Mesendoderm (in vitro differentiated cells): ENCODE measurements around the gene MAD2L2. TPM values are rescaled to one million over a fixed set of nuclear protein-coding genes. Genes with fewer than 3 reads are reported as not detected.

Experiments
- DNase-seq: peaks from one replicate; pipeline ENCODE4 v3.0.0; 2013
- H2AK5ac ChIP-seq: 2 replicates; pipeline ENCODE4 v1.6.1; 2013; ENCODE audit warnings: low read length, inconsistent platforms
- H2BK120ac ChIP-seq: 2 replicates; pipeline ENCODE4 v1.6.1; 2013; ENCODE audit warnings: low read depth, mild to moderate bottlenecking, low read length, moderate library complexity, mixed read lengths
- H2BK15ac ChIP-seq: replicated peaks from 2 replicates; pipeline ENCODE4 v1.6.1; 2013; ENCODE audit warnings: low read depth, mild to moderate bottlenecking, moderate library complexity
- H2BK5ac ChIP-seq: 2 replicates; pipeline ENCODE4 v1.6.1; 2013; ENCODE audit warnings: low read length, inconsistent platforms
- H3K18ac ChIP-seq: 2 replicates; pipeline ENCODE4 v1.6.1; 2013; ENCODE audit warnings: mild to moderate bottlenecking, low read length, mixed read lengths
- H3K23ac ChIP-seq: one replicate; pipeline ENCODE4 v1.6.1; 2013; ENCODE audit warnings: low read length
- H3K27ac ChIP-seq: 2 replicates; pipeline ENCODE4 v1.5.1; 2013; ENCODE audit warnings: low read depth, mild to moderate bottlenecking, inconsistent platforms, low read length, moderate library complexity
- H3K27me3 ChIP-seq: 2 replicates; pipeline ENCODE4 v1.6.1; 2013; ENCODE audit warnings: low read length, control low read depth, mild to moderate bottlenecking, inconsistent platforms; ENCODE audit not compliant: insufficient read depth, poor library complexity
- H3K36me3 ChIP-seq: 2 replicates; pipeline ENCODE4 v1.6.1; 2013; ENCODE audit warnings: low read length, inconsistent platforms; ENCODE audit not compliant: control insufficient read depth, insufficient read depth
- H3K4ac ChIP-seq: one replicate; pipeline ENCODE4 v1.6.1; 2013; ENCODE audit warnings: low read depth, mild to moderate bottlenecking, low read length, moderate library complexity
- H3K4me1 ChIP-seq: 2 replicates; pipeline ENCODE4 v1.6.1; 2013; ENCODE audit warnings: low read depth, low read length, inconsistent platforms; ENCODE audit not compliant: control insufficient read depth
- H3K4me2 ChIP-seq: 2 replicates; pipeline ENCODE4 v1.6.1; 2013; ENCODE audit warnings: low read length
- H3K4me3 ChIP-seq: 2 replicates; pipeline ENCODE4 v1.5.1; 2013; ENCODE audit warnings: mild to moderate bottlenecking, low read length
- H3K56ac ChIP-seq: one replicate; pipeline ENCODE4 v1.6.1; 2013; ENCODE audit warnings: low read length
- H3K79me1 ChIP-seq: 2 replicates; pipeline ENCODE4 v1.6.1; 2013; ENCODE audit warnings: low read length, inconsistent platforms
- H3K79me2 ChIP-seq: 2 replicates; pipeline ENCODE4 v1.6.1; 2013; ENCODE audit warnings: mild to moderate bottlenecking, low read length; ENCODE audit not compliant: control insufficient read depth, insufficient read depth
- H3K9ac ChIP-seq: 2 replicates; pipeline ENCODE4 v1.6.1; 2013; ENCODE audit warnings: low read length, inconsistent platforms
- H4K5ac ChIP-seq: one replicate; pipeline ENCODE4 v1.6.1; 2013; ENCODE audit warnings: low read length
- H4K8ac ChIP-seq: one replicate; pipeline ENCODE4 v1.6.1; 2013; ENCODE audit warnings: low read depth, mild to moderate bottlenecking, control low read depth, low read length, moderate library complexity
- WGBS: extraction: QIAGEN DNeasy Blood & Tissue Kit; methylation state at CpG from one replicate; pipeline ENCODE4 v1.1.7; 2013; ENCODE audit warnings: low lambda C conversion rate, missing lambda C conversion rate; ENCODE audit not compliant: insufficient coverage; ENCODE audit errors: extremely low coverage; 5-methylcytosine and 5-hydroxymethylcytosine counted together
- polyA plus RNA-seq, 2 experiments: library from polyadenylated mRNA; stranded (reverse); fragments of 200-250 nt; gene quantifications; one replicate each; pipeline ENCODE4 v1.2.3, GENCODE V29; 2013

MAD2L2 gene
- 128 TPM for polyA plus RNA-seq (2013, experiment 1 of 2)
- 136 TPM for polyA plus RNA-seq (2013, experiment 2 of 2)

DNA sequence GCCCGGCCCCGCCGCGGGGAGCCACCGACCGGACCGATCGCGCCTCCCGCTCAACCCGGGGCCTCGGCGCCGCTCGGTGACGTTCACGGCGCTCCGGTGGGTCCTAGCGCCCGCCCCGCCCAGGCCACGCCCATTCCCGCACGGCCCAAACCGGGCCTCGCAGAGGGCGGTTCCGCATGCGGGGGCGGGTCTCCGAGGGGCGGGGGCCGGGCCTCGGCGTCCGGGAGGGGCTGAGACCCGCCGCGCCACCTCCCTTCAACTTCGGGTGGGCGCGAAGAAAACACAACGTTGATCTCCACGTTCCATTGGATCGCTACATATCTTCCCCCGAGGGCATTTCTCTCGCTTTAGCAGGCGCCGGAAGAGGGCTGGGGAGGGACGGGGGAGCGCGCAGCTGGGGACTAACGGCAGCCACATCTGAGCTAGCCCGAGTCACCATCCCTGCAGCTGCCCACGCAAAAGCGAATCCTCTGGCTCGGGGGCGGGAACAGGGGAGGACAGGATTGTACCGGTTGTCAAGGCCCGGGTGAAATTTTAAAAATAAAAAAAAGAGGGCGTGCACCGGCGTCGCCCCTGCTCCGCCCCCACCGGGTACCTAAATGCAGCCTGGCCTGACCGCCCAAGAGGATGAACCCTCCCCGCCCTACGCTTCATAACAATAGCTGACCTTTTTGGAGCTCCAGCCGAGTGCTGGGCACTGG is at the start of gene MAD2L2:
TSS of gene MAD2L2 (minus strand) at position 78 of the 701 bp plus-strand sequence. CDS start 547 bp downstream, outside the sequence.
- Histone ChIP-seq H3K4ac (no peak within 1 kb of the TSS), H3K79me1 (peaks cover 1% of the 10 kb centered on the region), H3K27ac (peak within 1 kb of the TSS; percentile 88), H2AK5ac (no peak within 1 kb of the TSS), H3K27me3 (no peaks in the 10 kb centered on the region), H3K18ac (peak within 1 kb of the TSS; percentile 61), H3K4me1 (peaks cover 9% of the 10 kb centered on the region), H3K4me2 (peak within 1 kb of the TSS; percentile 97), H3K79me2 (peaks cover 8% of the 10 kb centered on the region), H3K4me3 (peak within 1 kb of the TSS; percentile 87), H3K9ac (peak within 1 kb of the TSS; percentile 96), H3K56ac (peak within 1 kb of the TSS; percentile 98), H2BK5ac (peak within 1 kb of the TSS; percentile 61), H3K23ac (peak within 1 kb of the TSS; percentile 100), H4K5ac (no peak within 1 kb of the TSS), H2BK15ac (no peak within 1 kb of the TSS), H3K36me3 (peaks cover 1% of the 10 kb centered on the region), H4K8ac (no peak within 1 kb of the TSS), H2BK120ac (no peak within 1 kb of the TSS)
- peak; percentile 89 for DNase-seq
- no CpG with 5 or more reads among the region's 71 CpGs for WGBS

DNA sequence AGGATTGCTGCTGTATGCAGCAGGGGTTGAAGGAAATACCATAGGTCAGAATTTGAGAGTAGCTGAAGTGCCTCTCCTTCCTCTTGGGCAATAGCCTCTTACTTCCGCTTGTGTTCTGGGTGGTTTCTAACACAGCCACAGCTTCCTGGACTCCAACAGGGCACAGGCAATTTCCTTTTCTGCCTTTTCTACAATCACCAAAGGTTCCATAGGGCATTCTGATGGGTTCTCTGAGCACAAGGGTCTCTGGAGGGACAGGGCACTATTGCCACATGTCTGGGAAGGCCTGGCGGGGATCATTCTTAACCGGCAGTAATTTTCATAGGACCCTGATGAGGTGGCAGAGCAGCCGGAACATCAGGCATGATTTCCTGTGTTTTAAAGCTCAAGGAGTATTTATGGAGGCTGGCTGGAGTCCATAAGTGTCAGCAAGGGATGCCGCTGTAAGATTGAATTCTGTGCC is 49.5 kb upstream of the MAD2L2 start:
- Histone ChIP-seq H4K8ac (no peak overlapping the region), H3K4ac (no peak overlapping the region), H2BK5ac (no peak overlapping the region), H2BK15ac (no peak overlapping the region), H3K4me2 (no peak overlapping the region), H2AK5ac (no peak overlapping the region), H3K56ac (no peak overlapping the region), H3K18ac (no peak overlapping the region), H3K79me1 (no peaks in the 10 kb centered on the region), H3K4me1 (peaks cover 7% of the 10 kb centered on the region), H2BK120ac (no peak overlapping the region), H3K23ac (no peak overlapping the region), H3K27ac (no peak overlapping the region), H3K27me3 (no peaks in the 10 kb centered on the region), H3K9ac (no peak overlapping the region), H3K4me3 (no peak overlapping the region), H3K79me2 (no peaks in the 10 kb centered on the region), H3K36me3 (no peaks in the 10 kb centered on the region), H4K5ac (no peak overlapping the region)
- no peak for DNase-seq
- WGBS: no CpG with 5 or more reads among the region's 5 CpGs

DNA sequence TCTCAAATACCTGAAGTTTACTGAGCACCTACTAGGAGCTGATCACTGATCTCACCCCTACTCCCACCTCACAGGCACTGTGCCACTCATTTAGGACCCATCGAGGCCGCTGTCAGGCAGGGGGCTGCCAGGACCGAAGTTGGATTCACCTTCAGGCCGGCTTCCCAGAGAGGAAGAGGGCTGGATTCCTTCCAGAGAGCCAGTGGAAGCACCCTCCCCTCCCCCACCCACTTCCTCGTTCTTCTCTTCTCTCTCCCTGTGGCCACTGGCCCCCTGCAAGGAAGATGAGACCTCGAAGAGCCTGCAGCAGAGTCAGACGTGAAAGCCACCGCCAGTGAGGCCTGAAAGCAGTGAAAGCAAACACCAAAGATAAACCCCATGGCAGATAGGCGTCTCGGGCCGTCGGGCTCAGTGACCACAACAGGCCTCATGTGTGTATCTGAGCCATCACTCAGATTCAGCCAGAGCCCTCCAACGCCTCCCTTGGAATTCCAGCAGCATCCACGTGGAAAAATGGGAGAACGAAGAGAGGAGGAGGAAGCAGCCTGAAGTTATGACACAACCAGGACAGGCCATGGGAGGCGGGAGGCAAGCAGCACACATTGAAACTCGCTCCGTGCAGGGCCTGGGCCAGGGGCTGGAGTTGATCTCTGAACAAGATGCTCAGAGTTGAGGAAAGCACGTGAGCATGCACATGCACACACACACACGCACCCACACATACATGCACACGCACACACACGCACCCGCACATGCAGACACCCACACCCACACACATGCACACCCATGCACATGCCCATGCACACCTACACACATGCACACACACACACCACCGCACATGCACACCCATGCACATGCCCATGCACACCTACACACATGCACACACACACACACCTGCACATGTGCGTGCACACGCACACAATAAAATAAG is 48.8 kb upstream of the MAD2L2 start:
- no peak overlapping the region for H3K4me3 ChIP-seq
- H3K79me2 ChIP-seq: no peaks in the 10 kb centered on the region
- H3K27me3 ChIP-seq: no peaks in the 10 kb centered on the region
- no peak overlapping the region for H3K27ac ChIP-seq
- peak overlapping the region; percentile 39 for H3K23ac ChIP-seq
- H2BK15ac ChIP-seq: no peak overlapping the region
- peak; percentile 53 for DNase-seq
- H2BK120ac ChIP-seq: no peak overlapping the region
- H3K79me1 ChIP-seq: no peaks in the 10 kb centered on the region
- peak overlapping the region; percentile 34 for H3K9ac ChIP-seq
- H3K4ac ChIP-seq: no peak overlapping the region
- H2BK5ac ChIP-seq: no peak overlapping the region
- H3K4me1 ChIP-seq: peaks cover 7% of the 10 kb centered on the region
- H3K18ac ChIP-seq: no peak overlapping the region
- no peaks in the 10 kb centered on the region for H3K36me3 ChIP-seq
- WGBS: no CpG with 5 or more reads among the region's 26 CpGs
- H4K8ac ChIP-seq: no peak overlapping the region
- H3K56ac ChIP-seq: peak overlapping the region; percentile 79
- no peak overlapping the region for H3K4me2 ChIP-seq
- H4K5ac ChIP-seq: no peak overlapping the region
- H2AK5ac ChIP-seq: no peak overlapping the region

DNA sequence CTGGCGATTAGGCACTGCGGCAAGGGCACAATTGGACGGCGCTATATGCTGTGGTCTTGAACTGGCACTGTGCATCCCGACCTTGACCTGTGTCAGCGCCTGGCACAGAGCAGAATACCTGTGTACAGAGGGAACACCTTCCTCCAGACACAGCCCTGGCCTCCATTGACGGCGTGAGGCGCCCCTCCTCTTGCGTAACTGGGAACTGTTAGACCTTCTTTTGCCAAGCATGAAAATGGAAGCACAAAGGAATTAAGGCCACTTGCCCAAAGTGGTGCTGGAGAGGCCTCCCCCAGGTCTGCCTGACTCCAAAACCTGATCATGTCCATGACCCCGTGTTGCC is 48.2 kb upstream of the MAD2L2 start:
- Histone ChIP-seq H3K23ac (peak overlapping the region; percentile 39), H3K36me3 (no peaks in the 10 kb centered on the region), H2AK5ac (no peak overlapping the region), H4K5ac (no peak overlapping the region), H3K4me1 (peaks cover 7% of the 10 kb centered on the region), H3K27ac (no peak overlapping the region), H3K18ac (no peak overlapping the region), H3K27me3 (no peaks in the 10 kb centered on the region), H4K8ac (no peak overlapping the region), H2BK15ac (no peak overlapping the region), H3K4ac (no peak overlapping the region), H2BK120ac (no peak overlapping the region), H3K56ac (peak overlapping the region; percentile 76), H3K4me2 (no peak overlapping the region), H3K9ac (peak overlapping the region; percentile 34), H3K4me3 (no peak overlapping the region), H2BK5ac (no peak overlapping the region), H3K79me1 (no peaks in the 10 kb centered on the region), H3K79me2 (no peaks in the 10 kb centered on the region)
- no peak for DNase-seq
- WGBS: no CpG with 5 or more reads among the region's 11 CpGs

DNA sequence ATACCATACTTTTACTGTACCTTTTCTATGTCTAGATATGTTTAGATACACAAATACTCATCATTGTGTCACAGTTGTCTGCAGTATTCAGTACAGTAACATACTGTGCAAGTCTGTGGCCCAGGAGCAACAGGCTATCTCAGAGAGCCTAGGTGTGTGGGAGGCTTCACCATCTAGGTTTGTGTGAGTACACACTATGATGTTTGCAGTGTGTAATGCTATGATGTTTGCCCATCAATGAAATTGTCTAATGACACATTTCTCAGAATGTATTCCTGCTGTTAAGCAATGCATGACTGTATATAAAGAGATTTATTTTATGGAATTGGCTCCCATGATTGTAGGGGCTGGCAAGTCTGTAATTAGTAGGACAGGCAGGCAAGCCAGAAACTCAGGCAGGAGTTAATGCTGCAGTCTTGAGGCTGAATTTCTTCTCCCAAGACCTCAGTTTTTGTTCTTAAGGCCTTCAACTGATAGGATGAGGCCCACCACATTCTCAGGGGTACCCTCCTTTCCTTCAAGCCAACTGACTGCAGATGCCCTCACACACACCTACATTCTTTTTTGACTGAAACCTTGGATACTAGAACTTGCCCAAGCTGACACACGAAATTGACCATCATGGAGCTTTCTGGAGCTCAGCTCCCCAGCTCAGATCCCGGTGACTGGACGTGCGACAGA is 47.3 kb upstream of the MAD2L2 start:
- no peak overlapping the region for H2BK15ac ChIP-seq
- no peak overlapping the region for H2BK5ac ChIP-seq
- no peak overlapping the region for H3K18ac ChIP-seq
- H3K27me3 ChIP-seq: no peaks in the 10 kb centered on the region
- no peak overlapping the region for H3K27ac ChIP-seq
- no peak overlapping the region for H3K4me2 ChIP-seq
- H2AK5ac ChIP-seq: no peak overlapping the region
- no peak overlapping the region for H3K23ac ChIP-seq
- H3K79me2 ChIP-seq: no peaks in the 10 kb centered on the region
- H3K9ac ChIP-seq: no peak overlapping the region
- DNase-seq: no peak
- H4K5ac ChIP-seq: no peak overlapping the region
- H4K8ac ChIP-seq: no peak overlapping the region
- H2BK120ac ChIP-seq: no peak overlapping the region
- H3K4ac ChIP-seq: no peak overlapping the region
- no peaks in the 10 kb centered on the region for H3K36me3 ChIP-seq
- no CpG with 5 or more reads among the region's 4 CpGs for WGBS
- no peaks in the 10 kb centered on the region for H3K79me1 ChIP-seq
- H3K56ac ChIP-seq: no peak overlapping the region
- H3K4me1 ChIP-seq: peaks cover 7% of the 10 kb centered on the region
- no peak overlapping the region for H3K4me3 ChIP-seq
